Measurements from ENCODE around the gene LLGL2.

The LLGL2 gene

DNA sequence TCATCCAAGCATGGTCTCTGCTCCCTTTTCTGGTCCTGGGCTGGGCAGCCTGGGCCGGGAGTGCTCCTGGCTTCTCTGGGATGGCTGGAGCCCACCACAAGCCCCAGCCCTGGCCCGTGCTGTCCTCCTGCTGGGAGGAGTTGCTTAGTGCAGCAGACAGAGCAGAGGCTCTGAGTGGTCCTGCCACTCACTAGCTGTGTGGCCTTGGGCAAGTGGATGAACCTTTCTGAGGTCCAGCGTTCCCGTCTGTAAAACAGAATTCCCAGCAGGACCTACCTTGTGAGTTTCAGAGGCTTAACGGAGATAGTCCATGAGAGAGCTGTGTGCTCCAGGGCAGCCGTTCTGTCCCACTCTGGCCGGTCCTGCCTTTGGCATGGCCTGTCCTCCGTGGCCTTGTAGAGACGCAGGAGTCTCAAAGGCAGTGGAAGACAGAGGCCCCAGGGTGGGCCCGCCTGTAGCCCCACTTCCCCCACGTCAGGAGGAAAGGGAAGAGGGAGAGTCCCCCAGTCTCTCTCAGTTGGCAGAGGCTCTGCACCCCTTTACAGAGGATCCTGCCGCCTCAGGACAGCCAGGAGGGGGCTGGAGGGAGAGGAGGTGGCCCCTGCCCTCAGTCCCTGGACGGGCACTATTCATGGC is 69.9 kb downstream of the LLGL2 start:
- TF ChIP-seq TAF1 (IDR thresholded peaks at IDR 0.05; ENCODE audit: borderline replicate concordance, insufficient read depth, low read length) = no peak
- no peak for TF ChIP-seq SIN3A (IDR thresholded peaks at IDR 0.05; ENCODE audit: borderline replicate concordance, insufficient read depth, low read length)
- TF ChIP-seq REST (IDR thresholded peaks at IDR 0.05; ENCODE audit: insufficient read depth in 1 of 2, low read depth in 2 of 2, low read length in 2 of 2) = no peak
- TF ChIP-seq FOXP2 (optimal IDR thresholded peaks at IDR 0.05; ENCODE audit: borderline replicate concordance, extremely low read depth, extremely low read length, insufficient read depth) = no peak
- TF ChIP-seq POLR2AphosphoS5 (IDR thresholded peaks at IDR 0.05; ENCODE audit: low read depth, low read length) = no peak

- TF ChIP-seq FOXP2 (optimal IDR thresholded peaks at IDR 0.05; ENCODE audit: borderline replicate concordance, extremely low read depth, extremely low read length, insufficient read depth) (no peak), TAF1 (IDR thresholded peaks at IDR 0.05; ENCODE audit: borderline replicate concordance, insufficient read depth, low read length) (no peak), REST (IDR thresholded peaks at IDR 0.05; ENCODE audit: insufficient read depth in 1 of 2, low read depth in 2 of 2, low read length in 2 of 2) (no peak), POLR2AphosphoS5 (IDR thresholded peaks at IDR 0.05; ENCODE audit: low read depth, low read length) (no peak), SIN3A (IDR thresholded peaks at IDR 0.05; ENCODE audit: borderline replicate concordance, insufficient read depth, low read length) (no peak)
These were observed 70.4 kb downstream of the LLGL2 start for GRCh38 chr17:75595920-75596313.

DNA sequence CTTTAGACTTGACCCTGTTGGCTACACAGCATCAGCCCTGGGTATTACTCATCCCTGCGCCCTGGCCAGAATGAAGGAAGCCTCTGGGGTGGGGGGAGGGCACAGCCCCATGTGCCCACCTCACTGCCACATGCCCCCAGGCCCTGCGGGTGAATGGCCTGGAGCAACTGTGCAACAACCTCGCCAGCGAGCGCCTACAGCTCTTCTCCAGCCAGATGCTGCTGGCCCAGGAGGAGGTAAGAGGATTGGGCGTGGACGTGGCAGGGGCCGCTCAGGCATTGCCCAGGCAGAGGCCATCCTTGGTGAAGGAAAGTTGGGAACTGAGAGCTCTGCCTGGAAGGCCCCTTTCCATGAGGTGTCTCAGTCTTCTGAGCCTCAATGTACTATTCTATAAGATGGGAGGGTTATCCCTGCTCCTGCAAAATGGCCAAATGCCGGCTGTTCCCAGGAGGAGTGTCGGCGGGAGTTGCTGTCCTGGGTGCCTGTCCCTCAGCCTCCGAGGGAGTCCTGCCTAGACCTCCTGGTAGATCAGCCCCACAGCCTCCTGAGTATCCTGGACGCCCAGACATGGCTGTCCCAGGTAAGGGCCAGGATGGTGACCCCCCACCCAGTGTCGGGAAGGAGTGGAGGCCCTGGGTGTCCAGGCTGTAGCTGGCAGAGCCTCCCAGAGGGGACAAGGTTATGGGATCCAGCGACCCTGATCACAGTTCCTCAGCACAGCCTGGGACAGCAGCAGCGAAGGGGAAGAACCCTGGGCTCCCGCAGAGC is 71.0 kb downstream of the LLGL2 start:
- no peak for TF ChIP-seq TAF1 (IDR thresholded peaks at IDR 0.05; ENCODE audit: borderline replicate concordance, insufficient read depth, low read length)
- no peak for TF ChIP-seq REST (IDR thresholded peaks at IDR 0.05; ENCODE audit: insufficient read depth in 1 of 2, low read depth in 2 of 2, low read length in 2 of 2)
- TF ChIP-seq SIN3A (IDR thresholded peaks at IDR 0.05; ENCODE audit: borderline replicate concordance, insufficient read depth, low read length) = no peak
- TF ChIP-seq FOXP2 (optimal IDR thresholded peaks at IDR 0.05; ENCODE audit: borderline replicate concordance, extremely low read depth, extremely low read length, insufficient read depth) = no peak
- no peak for TF ChIP-seq POLR2AphosphoS5 (IDR thresholded peaks at IDR 0.05; ENCODE audit: low read depth, low read length)

GRCh38 chr17:75601057-75601987 is 75.8 kb downstream of the LLGL2 start:
- TF ChIP-seq TAF1 (IDR thresholded peaks at IDR 0.05; ENCODE audit: borderline replicate concordance, insufficient read depth, low read length) (no peak), REST (IDR thresholded peaks at IDR 0.05; ENCODE audit: insufficient read depth in 1 of 2, low read depth in 2 of 2, low read length in 2 of 2) (no peak), FOXP2 (optimal IDR thresholded peaks at IDR 0.05; ENCODE audit: borderline replicate concordance, extremely low read depth, extremely low read length, insufficient read depth) (no peak), SIN3A (IDR thresholded peaks at IDR 0.05; ENCODE audit: borderline replicate concordance, insufficient read depth, low read length) (no peak), POLR2AphosphoS5 (IDR thresholded peaks at IDR 0.05; ENCODE audit: low read depth, low read length) (no peak)

Data from PFSK-1 (cell line).